ENCODE data around the gene ZC3H10. TPM values are rescaled to one million over a fixed set of nuclear protein-coding genes. Genes with fewer than 3 reads are reported as not detected.

ZC3H10 gene
- total RNA-seq, 6 experiments from 2014 or later, result 3.3 to 4.7 (median 3.8) TPM

- Mint-ChIP-seq H3K27me3 (ENCODE audit: insufficient read depth) (peaks cover 17% of the 10 kb centered on the region), H3K36me3 (ENCODE audit: low read depth) (no peaks in the 10 kb centered on the region), H3K4me3 (no peak overlapping the region), H3K27ac (no peak overlapping the region), H3K9me3 (no peaks in the 10 kb centered on the region), H3K4me1 (ENCODE audit: low read depth) (peaks cover 7% of the 10 kb centered on the region)
- DNase-seq, result no peak
- TF ChIP-seq, protein P1, sequence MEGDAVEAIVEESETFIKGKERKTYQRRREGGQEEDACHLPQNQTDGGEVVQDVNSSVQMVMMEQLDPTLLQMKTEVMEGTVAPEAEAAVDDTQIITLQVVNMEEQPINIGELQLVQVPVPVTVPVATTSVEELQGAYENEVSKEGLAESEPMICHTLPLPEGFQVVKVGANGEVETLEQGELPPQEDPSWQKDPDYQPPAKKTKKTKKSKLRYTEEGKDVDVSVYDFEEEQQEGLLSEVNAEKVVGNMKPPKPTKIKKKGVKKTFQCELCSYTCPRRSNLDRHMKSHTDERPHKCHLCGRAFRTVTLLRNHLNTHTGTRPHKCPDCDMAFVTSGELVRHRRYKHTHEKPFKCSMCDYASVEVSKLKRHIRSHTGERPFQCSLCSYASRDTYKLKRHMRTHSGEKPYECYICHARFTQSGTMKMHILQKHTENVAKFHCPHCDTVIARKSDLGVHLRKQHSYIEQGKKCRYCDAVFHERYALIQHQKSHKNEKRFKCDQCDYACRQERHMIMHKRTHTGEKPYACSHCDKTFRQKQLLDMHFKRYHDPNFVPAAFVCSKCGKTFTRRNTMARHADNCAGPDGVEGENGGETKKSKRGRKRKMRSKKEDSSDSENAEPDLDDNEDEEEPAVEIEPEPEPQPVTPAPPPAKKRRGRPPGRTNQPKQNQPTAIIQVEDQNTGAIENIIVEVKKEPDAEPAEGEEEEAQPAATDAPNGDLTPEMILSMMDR (IDR thresholded peaks at IDR 0.05), result no peak
These were observed 35.7 kb upstream of the ZC3H10 start for GRCh38 chr12:56082382-56082781.

DNA sequence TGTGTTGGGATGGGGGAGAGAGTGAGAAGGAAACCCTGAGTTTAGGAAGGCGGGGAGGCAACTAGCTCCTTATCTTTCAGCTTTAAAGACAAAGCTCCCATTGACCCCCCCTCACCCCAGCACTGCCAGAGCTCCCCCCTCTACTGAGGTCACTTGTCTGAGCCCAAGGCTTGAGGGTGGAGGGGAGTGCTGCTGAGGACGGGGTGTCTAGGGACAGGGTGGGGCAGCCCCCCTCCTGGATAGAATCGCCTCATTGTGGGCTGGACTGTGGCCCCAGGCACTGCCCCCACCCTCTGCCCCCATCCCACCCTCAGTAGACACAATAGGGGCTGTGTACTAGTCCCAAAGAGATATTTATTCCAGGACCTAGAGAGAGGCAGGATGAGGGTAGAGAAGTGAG, 35.1 kb upstream of the ZC3H10 start:
- Mint-ChIP-seq H3K9me3 (no peaks in the 10 kb centered on the region), H3K27ac (no peak overlapping the region), H3K4me1 (ENCODE audit: low read depth) (peaks cover 7% of the 10 kb centered on the region), H3K27me3 (ENCODE audit: insufficient read depth) (peaks cover 21% of the 10 kb centered on the region), H3K36me3 (ENCODE audit: low read depth) (no peaks in the 10 kb centered on the region), H3K4me3 (no peak overlapping the region)
- TF ChIP-seq, protein P1 (IDR thresholded peaks at IDR 0.05), result no peak
- DNase-seq, result no peak

DNA sequence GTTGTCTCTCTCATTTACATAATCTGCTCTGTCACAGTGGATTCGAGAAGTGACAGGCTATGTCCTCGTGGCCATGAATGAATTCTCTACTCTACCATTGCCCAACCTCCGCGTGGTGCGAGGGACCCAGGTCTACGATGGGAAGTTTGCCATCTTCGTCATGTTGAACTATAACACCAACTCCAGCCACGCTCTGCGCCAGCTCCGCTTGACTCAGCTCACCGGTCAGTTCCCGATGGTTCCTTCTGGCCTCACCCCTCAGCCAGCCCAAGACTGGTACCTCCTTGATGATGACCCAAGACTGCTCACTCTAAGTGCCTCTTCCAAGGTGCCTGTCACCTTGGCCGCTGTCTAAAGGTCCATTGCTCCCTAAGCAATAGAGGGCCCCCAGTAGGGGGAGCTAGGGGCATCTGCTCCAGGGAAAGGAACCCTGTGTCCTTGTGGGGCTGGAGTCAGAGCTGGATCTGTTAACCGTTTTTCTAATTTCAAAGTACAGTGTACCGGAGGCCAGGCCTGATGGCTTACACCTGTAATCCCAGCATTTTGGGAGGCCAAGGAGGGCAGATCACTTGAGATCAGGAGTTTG, 33.0 kb upstream of the ZC3H10 start:
- TF ChIP-seq, protein P1 (IDR thresholded peaks at IDR 0.05), result peak; percentile 68
- Mint-ChIP-seq H3K27me3 (ENCODE audit: insufficient read depth) (peaks cover 21% of the 10 kb centered on the region), H3K9me3 (no peaks in the 10 kb centered on the region), H3K4me3 (no peak overlapping the region), H3K4me1 (ENCODE audit: low read depth) (no peaks in the 10 kb centered on the region; the same call in 1 of the 2 replicates), H3K27ac (no peak overlapping the region), H3K36me3 (ENCODE audit: low read depth) (no peaks in the 10 kb centered on the region)
- no peak for DNase-seq

DNA sequence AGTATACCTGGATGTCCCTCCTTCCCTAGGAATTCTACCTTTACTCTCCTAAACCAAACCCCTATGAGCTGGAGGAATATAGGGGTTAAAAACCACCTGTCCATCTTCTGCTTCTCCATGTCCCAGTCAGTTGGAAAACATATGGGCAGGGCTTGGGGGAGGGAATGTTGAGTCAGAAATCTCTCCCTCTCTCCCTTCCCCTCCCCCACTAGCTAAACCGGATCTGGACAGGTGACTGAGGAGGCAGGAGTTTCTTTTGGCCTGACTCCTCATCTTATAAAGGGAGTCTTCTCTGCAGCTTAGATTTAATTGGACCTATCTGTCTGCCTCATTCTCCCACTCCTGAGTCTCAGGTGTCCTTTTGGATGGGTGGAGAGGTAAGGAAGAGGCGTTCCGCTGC, 32.0 kb upstream of the ZC3H10 start:
- TF ChIP-seq, protein P1 (IDR thresholded peaks at IDR 0.05), result no peak
- H3K4me1 Mint-ChIP-seq (ENCODE audit: low read depth), result no peaks in the 10 kb centered on the region
- H3K27ac Mint-ChIP-seq, result no peak overlapping the region
- no peaks in the 10 kb centered on the region for H3K36me3 Mint-ChIP-seq (ENCODE audit: low read depth)
- DNase-seq, result no peak
- H3K4me3 Mint-ChIP-seq, result no peak overlapping the region
- H3K9me3 Mint-ChIP-seq, result no peaks in the 10 kb centered on the region
- peaks cover 19% of the 10 kb centered on the region for H3K27me3 Mint-ChIP-seq (ENCODE audit: insufficient read depth)

- TF ChIP-seq, protein P1 (IDR thresholded peaks at IDR 0.05), result no peak
- H3K4me3 Mint-ChIP-seq, result no peak overlapping the region
These were observed 31.5 kb upstream of the ZC3H10 start for GRCh38 chr12:56086608-56087007.

More at GRCh38 chr12:56086608-56087007, 31.5 kb upstream of the ZC3H10 start:
- H3K9me3 Mint-ChIP-seq, result no peaks in the 10 kb centered on the region
- DNase-seq, result no peak
- H3K27me3 Mint-ChIP-seq (ENCODE audit: insufficient read depth), result peaks cover 15% of the 10 kb centered on the region
- no peaks in the 10 kb centered on the region for H3K36me3 Mint-ChIP-seq (ENCODE audit: low read depth)
- H3K4me1 Mint-ChIP-seq (ENCODE audit: low read depth), result no peaks in the 10 kb centered on the region
- no peak overlapping the region for H3K27ac Mint-ChIP-seq
